Stimulated activated CD4-positive, alpha-beta T cell treated with anti-CD3 and anti-CD28 coated beads, Interleukin-15, amount 100 ng/mL, for 48 hours (primary cell): ENCODE results near the gene OR1L8.
"Not testable (repeated sequence)": the region's sequence is repeated elsewhere in the genome, so short reads cannot be mapped to it uniquely, and the experiment has no call there.

ENCODE experiments used
- DNase-seq, 2 donors: peaks; one replicate each; pipeline ENCODE4 v3.0.0-alpha.2; 2020; ENCODE audit warnings: low read depth in 2 of 2

Gene OR1L8

DNA sequence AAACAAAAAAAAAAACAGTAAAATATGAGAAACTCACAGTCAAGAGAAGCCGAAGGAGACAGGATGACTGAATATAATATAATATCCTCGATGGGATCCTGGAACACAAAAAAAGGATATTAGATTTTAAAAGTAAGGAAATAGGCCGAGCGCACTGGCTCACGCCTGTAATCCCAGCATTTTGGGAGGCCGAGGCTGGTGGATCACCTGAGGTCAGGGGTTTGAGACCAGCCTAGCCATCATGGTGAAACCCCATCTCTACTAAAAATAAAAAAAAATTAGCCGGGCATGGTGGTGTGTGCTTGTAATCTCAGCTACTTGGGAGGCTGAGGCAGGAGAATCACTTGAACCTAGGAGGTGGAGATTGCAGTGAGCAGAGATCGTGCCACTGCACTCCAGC is at the start of gene OR1L8:
OR1L8 (minus strand) TSS at position 101 of the 400 bp plus-strand sequence. CDS start 14,907 bp downstream, outside the sequence.
- not testable (repeated sequence) for DNase-seq

GRCh38 chr9:122619996-122620395 is 36.8 kb upstream of the OR1L8 start:
- DNase-seq: no peak

- no peak for DNase-seq
These were observed 31.2 kb upstream of the OR1L8 start, which contains the start of gene OR1Q1 for GRCh38 chr9:122614362-122614761. OR1Q1 (plus strand) TSS chr9:122614738; CDS start chr9:122614738, 0 bp downstream.

- no peak for DNase-seq
These were observed 26.6 kb upstream of the OR1L8 start for GRCh38 chr9:122609804-122610203.

GRCh38 chr9:122606587-122606986 is 23.4 kb upstream of the OR1L8 start:
- DNase-seq: no peak

DNA sequence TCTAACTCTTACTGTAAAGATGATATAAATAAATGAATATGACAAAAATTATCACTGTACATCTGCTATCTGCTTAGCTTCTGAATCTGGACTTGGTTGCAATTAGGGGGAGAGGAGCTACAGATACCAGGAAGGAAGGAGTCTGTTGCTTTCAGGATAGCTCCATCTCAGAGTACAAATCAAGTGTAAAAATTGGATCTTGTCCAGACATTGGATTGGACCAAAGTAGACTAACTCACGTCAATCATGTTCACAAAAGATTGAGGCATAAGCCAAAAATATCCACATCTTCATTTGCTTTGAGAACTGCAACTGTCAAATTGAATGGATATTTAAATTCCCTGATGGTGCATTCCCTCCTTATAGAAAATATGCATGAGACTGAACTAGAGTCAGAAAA is 22.5 kb upstream of the OR1L8 start:
- no peak for DNase-seq

DNA sequence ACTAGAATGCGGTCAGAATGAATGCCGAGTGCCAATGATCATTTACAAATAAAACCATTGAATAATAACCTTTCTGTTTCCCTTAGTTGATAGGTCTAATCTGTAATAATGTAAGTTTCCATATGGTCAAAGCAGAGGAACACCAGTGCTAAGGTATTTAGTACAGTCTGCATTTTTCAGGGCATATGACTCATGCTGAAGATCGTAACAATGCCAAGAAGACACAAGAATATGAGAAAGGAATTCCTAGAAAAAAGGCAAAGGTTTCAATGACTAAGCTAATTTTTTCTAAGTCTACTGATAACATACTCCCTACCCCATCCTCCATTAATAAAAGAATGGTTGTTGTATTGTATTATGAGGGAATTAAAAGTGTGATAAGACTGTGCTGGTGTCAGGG is 2.8 kb downstream of the OR1L8 start:
- no peak for DNase-seq

- no peak for DNase-seq
These were observed 3.3 kb downstream of the OR1L8 start for GRCh38 chr9:122579874-122580273.

DNA sequence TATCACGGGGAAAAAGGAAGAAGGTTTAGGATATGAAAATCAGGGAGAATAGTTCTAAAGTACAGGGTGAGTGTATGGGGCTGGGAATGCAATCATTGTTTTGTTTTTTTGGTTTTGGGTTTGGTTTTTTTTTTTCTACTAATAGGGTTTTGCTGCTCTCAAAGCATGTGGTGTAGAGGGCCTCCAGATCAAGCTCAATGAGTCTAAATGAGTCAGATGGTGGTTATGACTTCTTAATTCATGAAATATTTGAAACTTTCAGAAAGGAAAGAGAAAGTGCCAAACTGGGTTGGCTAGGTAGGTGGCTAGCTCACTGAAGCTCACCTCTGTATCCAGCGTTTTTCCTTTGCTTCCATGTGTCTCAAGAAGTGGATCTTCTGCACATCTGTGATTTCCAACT is 10.7 kb downstream of the OR1L8 start:
- no peak for DNase-seq

DNA sequence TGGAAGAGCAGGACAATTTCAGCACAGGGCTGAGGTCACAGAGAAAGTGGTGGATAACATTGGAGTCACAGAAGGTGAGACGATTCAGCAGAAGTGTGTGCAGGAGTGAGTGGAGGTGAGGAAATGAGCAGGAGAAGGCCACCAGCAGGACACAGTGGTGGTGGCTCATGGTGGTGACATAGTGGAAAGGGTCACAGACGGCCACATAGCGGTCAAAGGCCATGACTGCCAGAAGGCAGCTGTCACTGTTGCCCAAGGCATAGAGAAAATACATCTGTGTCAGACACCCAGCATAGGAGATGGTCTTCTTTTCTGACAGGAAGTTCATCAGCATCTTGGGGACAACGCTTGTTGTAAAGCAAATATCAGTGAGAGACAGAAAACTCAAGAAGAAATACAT is 15.3 kb downstream of the OR1L8 start:
- no peak for DNase-seq

GRCh38 chr9:122562134-122562760 is 20.9 kb downstream of the OR1L8 start:
- DNase-seq: no peak

DNA sequence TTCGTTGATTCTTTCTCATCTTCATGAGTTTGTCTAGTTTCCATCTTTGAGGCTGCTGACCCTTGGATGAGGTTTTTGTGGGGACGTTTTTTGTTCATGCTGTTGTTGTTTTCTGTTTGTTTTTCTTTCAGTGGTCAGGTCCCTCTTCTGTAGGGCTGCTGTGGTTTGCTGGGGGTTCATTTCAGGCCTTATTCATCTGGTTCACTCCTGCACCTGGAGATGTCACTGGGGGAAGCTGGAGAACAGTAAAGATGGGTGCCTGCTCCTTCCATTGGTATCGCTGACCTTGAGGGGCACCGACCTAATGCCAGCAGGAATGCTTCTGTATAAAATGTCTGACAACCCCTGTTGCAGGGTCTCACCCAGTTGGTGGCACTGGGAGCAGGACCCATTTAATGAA is 21.7 kb downstream of the OR1L8 start:
- no peak for DNase-seq

DNA sequence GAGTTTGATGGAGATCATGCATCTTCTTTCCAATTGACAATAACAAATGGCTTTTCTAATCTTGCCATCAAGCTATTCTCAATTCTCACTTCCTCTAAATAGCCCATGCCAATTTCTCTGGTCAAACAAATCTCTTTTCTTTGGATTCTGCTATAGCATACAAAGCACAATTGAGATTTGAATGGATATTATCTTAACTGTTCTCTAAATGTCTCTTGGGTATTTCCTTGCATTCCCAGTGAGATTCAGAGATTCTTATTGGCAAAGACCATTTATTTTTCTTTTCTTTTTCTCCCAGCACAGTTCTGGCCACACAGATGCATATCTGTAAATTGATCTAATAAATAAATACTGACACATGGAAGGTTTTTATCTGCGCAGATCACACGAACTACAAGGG is 30.4 kb downstream of the OR1L8 start, which contains the start of gene OR1N2:
OR1N2 (plus strand) TSS at position 301 of the 400 bp plus-strand sequence. CDS start 100 bp downstream, outside the sequence.
- no peak for DNase-seq

DNA sequence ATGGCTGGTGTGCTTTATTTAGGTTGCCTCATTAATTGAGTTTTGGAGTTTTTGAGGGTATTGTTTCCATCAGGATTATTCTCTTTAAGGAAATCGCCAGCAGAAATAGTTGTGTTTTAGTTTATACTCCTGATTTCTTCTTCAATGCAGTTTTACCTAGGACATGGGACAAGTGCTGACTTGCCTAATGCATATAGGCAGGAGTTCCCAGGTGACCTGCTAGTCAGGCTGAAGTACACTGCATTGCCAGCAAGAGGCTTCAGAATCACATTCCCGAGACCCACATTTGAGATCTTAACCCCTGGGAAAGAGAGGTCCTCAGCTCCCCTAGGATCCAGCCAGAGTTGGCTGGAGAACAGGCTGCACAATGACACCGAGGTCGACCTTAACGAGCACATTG is 31.8 kb downstream of the OR1L8 start:
- DNase-seq: no peak

GRCh38 chr9:122546196-122546595 is 37.0 kb downstream of the OR1L8 start:
- no peak for DNase-seq

DNA sequence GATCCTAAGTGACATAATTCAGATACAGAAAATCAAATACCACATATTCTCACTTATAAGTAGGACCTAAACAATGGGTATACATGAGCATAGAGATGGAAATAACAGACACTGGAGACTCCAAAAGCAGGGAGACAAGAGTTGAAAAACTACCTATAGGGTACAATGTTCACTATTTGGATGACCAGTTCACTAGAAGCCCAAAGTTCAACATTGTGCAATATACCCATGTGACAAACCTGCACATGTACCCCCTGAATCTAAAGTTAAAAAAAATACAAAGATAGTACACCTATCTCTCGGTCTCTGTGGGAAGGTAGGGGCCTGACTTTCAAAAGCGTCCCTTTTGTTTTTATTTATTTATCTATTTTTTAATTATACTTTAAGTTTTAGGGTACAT is 44.4 kb downstream of the OR1L8 start:
- no peak for DNase-seq

- not testable (repeated sequence) for DNase-seq
These were observed 46.1 kb downstream of the OR1L8 start for GRCh38 chr9:122537066-122537465.

DNA sequence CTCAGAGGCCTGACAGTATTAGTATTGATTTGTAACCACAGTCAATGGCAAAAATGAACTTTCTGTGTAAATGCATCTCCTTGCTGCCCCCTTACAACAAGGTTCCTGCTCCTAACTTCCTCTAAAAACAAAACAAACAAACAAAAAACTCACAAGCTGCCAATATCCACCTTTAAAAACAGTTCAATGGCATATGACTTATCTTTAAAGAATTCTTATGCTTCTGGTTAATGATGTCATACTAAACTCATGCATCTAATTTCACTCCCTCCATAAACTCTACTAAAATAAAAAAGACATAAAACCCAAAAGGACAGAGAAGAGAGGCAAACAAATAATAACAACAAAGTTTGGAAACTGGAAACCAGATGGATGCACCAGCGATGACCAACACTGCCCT is 47.0 kb downstream of the OR1L8 start:
- no peak for DNase-seq

DNA sequence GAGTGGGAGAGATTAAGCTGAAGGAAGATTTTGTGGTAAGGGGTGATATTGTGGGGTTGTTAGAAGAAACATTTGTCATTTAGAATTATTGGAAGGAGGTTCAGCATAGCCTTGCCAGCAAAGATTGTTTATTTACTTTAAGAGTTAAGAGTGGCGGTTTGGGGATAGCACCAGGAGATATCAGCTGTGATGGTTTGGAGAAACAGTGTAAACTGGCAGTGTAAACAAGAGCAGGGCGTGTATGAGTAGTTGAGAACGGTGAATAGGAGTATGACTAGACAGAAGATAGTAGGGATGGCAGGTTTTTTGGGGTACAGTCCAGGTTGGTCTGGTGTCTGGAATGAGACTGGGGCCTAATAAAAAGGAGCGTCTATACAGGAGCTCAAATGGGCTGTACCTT is 52.0 kb downstream of the OR1L8 start:
- not testable (repeated sequence) for DNase-seq

DNA sequence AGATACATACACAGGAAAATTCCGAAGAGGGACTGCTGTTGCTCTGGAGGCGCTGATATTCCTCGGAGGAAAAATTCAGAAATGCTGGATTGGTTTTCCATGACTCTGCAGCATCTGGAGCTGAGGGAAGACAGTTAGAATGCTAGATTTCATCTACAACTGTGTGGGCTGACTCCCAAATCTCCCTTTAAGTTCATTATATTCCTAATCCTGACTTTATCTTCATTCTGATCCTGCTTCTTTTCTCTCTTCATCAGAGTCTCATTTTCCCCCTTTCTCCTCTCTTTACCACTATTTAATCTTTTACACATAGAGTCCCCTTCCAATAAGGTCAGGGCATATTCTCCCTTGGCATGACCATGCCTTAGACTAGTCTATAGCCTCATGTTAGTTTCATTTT is 56.0 kb downstream of the OR1L8 start, which contains the start of gene OR1N1:
OR1N1 (minus strand) TSS at position 101 of the 400 bp plus-strand sequence; CDS start at position 101, 0 bp downstream.
- no peak for DNase-seq

GRCh38 chr9:122526602-122527001 is 56.6 kb downstream of the OR1L8 start:
- DNase-seq: peak; percentile 4 to 10

GRCh38 chr9:122519376-122519775 is 63.8 kb downstream of the OR1L8 start:
- DNase-seq: no peak

DNA sequence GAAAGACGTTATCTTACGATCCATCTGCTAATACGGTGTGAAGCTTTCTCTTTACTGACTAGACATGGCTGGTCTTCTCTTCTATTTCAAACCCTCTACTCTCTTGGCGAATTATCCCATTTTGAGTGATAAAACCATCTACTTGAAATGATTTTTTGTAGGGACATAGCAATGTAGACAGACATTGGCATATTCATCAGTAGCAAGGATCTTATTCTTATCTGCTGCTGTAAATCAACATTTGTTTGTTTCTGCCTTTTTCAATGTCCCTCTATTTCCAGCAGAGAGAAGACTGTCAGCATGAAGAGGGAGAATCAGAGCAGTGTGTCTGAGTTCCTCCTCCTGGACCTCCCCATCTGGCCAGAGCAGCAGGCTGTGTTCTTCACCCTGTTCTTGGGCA is 64.3 kb downstream of the OR1L8 start, which contains the start of gene OR1J4:
OR1J4 (plus strand) TSS at position 301 of the 400 bp plus-strand sequence; CDS start at position 301, 0 bp downstream.
- DNase-seq: no peak

DNA sequence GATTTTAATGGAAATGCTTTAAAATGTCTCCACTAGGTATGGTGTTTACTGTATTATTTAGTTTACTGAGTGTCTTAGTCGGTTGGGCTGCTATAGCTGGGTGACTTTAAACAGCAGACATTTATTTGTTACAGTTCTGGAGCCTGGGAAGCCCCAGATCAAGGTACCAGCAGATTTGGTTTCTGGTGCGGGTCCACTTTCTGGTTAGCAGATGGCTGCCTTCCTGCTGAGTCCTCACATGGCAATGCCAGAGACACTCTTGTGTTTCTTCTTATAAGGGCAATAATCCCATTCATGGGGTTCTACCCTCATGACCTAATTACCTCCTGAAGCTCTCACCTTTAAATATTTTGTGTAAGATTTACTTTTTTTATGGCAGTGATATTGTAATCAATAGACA is 65.0 kb downstream of the OR1L8 start:
- DNase-seq: no peak
